Measurements from ENCODE around the gene C1orf210. TPM values are rescaled to one million over a fixed set of nuclear protein-coding genes. Genes with fewer than 3 reads are reported as not detected.

C1orf210 gene
- not detected in 2 replicates for total RNA-seq

DNA sequence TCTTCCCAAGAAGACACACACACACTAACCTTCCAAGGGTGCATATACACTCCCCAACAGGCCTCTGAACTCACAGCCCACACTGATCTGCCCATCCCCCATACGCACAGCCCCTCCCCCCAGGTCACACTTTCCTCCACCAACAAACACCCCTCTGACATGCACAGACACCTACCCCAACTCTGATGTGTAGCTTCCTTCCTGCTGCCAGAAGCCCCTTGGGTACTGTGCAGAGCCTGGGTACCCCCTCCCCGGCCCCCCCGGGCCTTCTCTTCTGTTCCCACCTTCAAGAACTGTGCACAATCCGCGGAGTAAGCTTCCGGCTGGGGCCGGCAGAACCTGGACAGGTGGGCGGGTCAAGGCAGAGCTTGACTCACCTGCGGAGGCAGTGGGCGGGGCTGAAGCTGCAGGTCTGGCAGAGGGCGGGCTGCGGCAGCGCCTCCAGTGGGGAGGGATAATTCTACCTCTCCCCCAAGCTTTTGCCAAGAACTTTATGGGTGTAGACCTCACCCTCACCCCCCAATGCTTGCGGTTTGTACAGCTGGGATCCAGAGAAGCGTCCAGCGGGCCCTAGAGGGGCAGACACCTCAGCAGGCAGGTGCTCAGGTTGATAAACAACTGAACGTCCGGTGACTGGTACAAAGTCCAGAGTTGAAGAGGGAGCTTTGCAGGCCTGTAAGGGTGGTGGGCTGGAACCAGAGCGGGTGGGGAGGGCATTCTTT lies at the start of gene C1orf210:
C1orf210 (minus strand) TSS at position 313 of the 722 bp plus-strand sequence. CDS start 2,311 bp downstream, outside the sequence.

DNA sequence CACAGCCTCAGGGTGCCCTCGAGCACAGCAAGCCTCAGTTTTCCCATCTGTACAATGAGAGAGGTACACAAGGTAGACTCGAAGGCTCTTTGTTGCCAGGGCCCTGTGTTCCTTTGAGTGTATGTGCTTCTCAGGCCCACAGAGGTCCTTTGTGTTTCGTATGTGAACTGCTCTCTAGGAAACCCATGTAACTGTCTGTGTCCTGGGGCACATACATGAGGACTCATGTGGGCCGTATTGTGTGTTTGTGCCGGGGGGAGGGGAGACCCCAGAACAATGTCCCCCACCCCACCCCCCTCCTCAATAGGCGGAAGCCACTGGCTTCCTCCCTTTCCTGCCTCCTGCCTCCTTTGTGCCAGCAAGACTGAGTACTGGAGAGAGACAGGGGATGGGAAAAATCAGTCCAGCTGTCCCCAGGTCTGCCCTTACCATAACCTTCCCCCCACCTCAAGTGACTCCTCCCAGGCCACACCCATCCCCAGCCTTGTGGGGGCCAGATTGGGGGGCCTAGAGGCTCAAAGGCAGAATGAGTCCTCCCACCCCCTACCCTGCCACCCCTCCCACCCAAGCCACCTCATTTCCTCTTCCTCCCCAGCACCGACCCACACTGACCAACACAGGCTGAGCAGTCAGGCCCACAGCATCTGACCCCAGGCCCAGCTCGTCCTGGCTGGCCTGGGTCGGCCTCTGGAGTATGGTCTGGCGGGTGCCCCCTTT lies 15.2 kb upstream of the C1orf210 start, which contains the start of gene TIE1:
TIE1 (plus strand) TSS at position 605 of the 717 bp plus-strand sequence; CDS start at position 695, 90 bp downstream.

DNA sequence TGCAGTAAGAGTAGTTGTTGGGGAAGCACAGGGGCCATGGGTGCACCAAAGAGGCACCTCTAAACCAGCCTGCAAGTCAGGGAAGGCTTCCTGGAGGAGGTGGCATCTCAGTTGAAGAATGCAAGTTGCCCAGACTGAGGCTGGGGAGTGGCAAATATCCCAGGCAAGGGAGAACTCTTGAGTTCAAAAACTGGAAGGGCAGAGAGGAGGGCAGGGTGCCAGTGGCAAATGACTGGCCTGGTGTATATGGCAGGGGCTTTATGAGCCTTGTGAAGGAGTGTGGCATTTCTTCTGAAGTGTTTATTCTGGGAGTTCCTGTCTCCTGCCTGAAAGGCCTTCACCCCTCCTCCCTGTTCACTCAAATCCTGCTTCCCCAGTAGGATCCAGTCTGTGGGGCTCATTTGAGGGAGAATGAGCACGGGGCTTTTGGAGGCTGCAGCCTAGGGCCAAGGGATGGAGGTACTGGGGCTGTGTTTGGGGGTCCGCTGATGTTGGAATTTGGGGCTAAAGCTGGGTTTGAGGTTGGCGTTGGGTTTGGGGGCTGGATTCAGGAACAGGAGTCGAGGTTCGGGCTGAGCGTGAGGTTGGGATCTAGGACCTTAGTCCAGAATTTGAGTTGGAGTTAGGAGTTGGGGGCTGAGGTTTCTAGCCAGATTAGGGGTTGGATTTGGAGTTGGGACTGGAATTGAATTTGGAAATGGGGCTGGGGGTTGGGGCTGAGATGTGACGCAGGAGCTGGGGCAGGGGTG lies 15.6 kb downstream of the C1orf210 start, which contains the start of gene TMEM125:
TMEM125 (plus strand) TSS at position 357 of the 749 bp plus-strand sequence. CDS start 2,740 bp downstream, outside the sequence.

Other genes with a start within 250 kb of the C1orf210 start
- 33.5 and 35.7 TPM in 2 replicates for gene EBNA1BP2, start 113.3 kb downstream of the C1orf210 start, total RNA-seq
- 0.61 and 0.81 TPM in 2 replicates for gene CFAP57, start 113.3 kb downstream of the C1orf210 start, total RNA-seq
- gene TMEM125, start 15.6 kb downstream of the C1orf210 start, total RNA-seq: not detected in 2 replicates
- not detected in 2 replicates for gene TIE1, start 15.4 kb upstream of the C1orf210 start, total RNA-seq
- 0.65 TPM in 1 of 2 replicates, not detected in the other for gene MPL, start 52.2 kb upstream of the C1orf210 start, total RNA-seq
- 7.2 and 7.6 TPM in 2 replicates for gene CDC20, start 73.4 kb upstream of the C1orf210 start, total RNA-seq
- 39.9 and 61.0 TPM in 2 replicates for gene ELOVL1, start 82.4 kb upstream of the C1orf210 start, total RNA-seq
- gene MED8, start 104.2 kb upstream of the C1orf210 start, total RNA-seq: 58.7 and 69.8 TPM in 2 replicates
- 43.7 and 53.1 TPM in 2 replicates for gene SZT2, start 104.3 kb upstream of the C1orf210 start, total RNA-seq
- 22.2 and 34.0 TPM in 2 replicates for gene HYI, start 168.3 kb upstream of the C1orf210 start, total RNA-seq
- gene PTPRF, start 245.3 kb upstream of the C1orf210 start, total RNA-seq: 39.7 and 45.4 TPM in 2 replicates